SH-SY5Y (cell line): ENCODE data around the gene GRID2.

Experiments
- GATA2 ChIP-seq: IDR thresholded peaks from 2 replicates; pipeline ENCODE4 v1.6.1; 2011; ENCODE audit warnings: mild to moderate bottlenecking, low read depth, low read length
- GATA3 ChIP-seq: IDR thresholded peaks from 2 replicates; pipeline ENCODE4 v1.6.1; 2011; ENCODE audit warnings: low read depth, mild to moderate bottlenecking, low read length, moderate library complexity

- TF ChIP-seq GATA3 (no peak), GATA2 (no peak)
These were observed 560.3 kb downstream of the GRID2 start for GRCh38 chr4:92864096-92864495.
